Adrenal gland (tissue), 12 donors: ENCODE results near the gene FBXO24. TPM values are rescaled to one million over a fixed set of nuclear protein-coding genes. Genes with fewer than 3 reads are reported as not detected.

Source experiments
- DNase-seq, 7 donors: peaks; one replicate each; pipeline ENCODE4 v3.0.0-alpha.2; 2019 to 2020
- H3K27ac ChIP-seq, 5 donors: fragments of 200-600 bp; sonication (generic) in 4 of 5; 1 replicate in 3 of 5; 2 replicates in 2 of 5; pipeline versions ENCODE4 v1.5.1 to v1.8.0; 2016 to 2020; ENCODE audit warnings: mild to moderate bottlenecking in 1 of 5
- H3K27me3 ChIP-seq: fragments of 200-600 bp; 2 replicates; pipeline ENCODE4 v1.8.0; 2021
- H3K36me3 ChIP-seq, 2 donors: fragments of 200-600 bp; replicated peaks in 1 of 2; 1 replicate in 1 of 2; 2 replicates in 1 of 2; pipeline versions ENCODE4 v1.5.1 to v1.8.0; 2018 to 2022
- H3K4me1 ChIP-seq, 2 donors: fragments of 200-600 bp; replicated peaks in 1 of 2; 1 replicate in 1 of 2; 2 replicates in 1 of 2; pipeline versions ENCODE4 v1.5.1 to v1.8.0; 2018 to 2021
- H3K4me3 ChIP-seq, 4 donors: fragments of 200-600 bp; sonication (generic) in 3 of 4; one replicate each; pipeline ENCODE4 v1.5.1; 2016 to 2018
- H3K9me3 ChIP-seq, 3 donors: fragments of 200-600 bp; sonication (generic) in 1 of 3; replicated peaks in 1 of 3; 1 replicate in 2 of 3; 2 replicates in 1 of 3; pipeline versions ENCODE4 v1.5.1 to v1.8.0; 2016 to 2021
- CTCF ChIP-seq, 6 experiments: fragments of 450-650 bp in 4 of 6; fragments of 200-600 bp in 2 of 6; sonication (generic) in 1 of 6; IDR thresholded peaks; 1 replicate in 5 of 6; 2 replicates in 1 of 6; pipeline versions ENCODE4 v1.5.1 to v1.8.0; 2016 to 2021; ENCODE audit warnings: antibody characterized with exemption in 6 of 6, mild to moderate bottlenecking in 2 of 6, moderate library complexity in 1 of 6
- POLR2A ChIP-seq, 2 donors: fragments of 450-650 bp; IDR thresholded peaks; one replicate each; pipeline ENCODE4 v1.6.1; 2017; ENCODE audit warnings: antibody characterized with exemption in 2 of 2, mild to moderate bottlenecking in 2 of 2, moderate library complexity in 1 of 2
- WGBS, 4 donors: extraction: QIAGEN DNeasy Blood & Tissue Kit in 2 of 4; methylation state at CpG; one replicate each; pipeline versions ENCODE4 v1.1.5 to v1.1.7; 2013 to 2017; 5-methylcytosine and 5-hydroxymethylcytosine counted together
- intact Hi-C, 2 donors: fragments of 100-400 bp; cut with DNase I; formaldehyde crosslinking; loops; one replicate each; pipeline versions ENCODE4 v1.14.1 to v1.15.0; 2022 to 2023
- polyA plus RNA-seq, 3 donors: library from polyadenylated mRNA; stranded (reverse); fragments of 200-250 nt in 2 of 3; fragments of 350-450 nt in 1 of 3; fragmentation: Illumina TruSeq in 1 of 3; extraction: RNeasy Lipid Tissue Mini Kit (QIAGEN cat#74804) in 1 of 3; gene quantifications; one replicate each; pipeline ENCODE4 v1.2.3, GENCODE V29; 2013 to 2014
- total RNA-seq, 9 donors: library from RNA; depleted of rRNA in 4 of 9; stranded (reverse); fragments of >200 nt in 4 of 9; fragments of 120-200 nt in 1 of 9; fragmentation: NEBNext Ultra II Directional in 1 of 9; extraction: Animal tissue kit (Norgen Biotek cat#: 25700) in 1 of 9; gene quantifications; one replicate each; pipeline versions ENCODE4 v1.1.0 to v1.2.4, GENCODE V29; 2013 to 2023
- donor health status: healthy with polysubstance abuse.
- donor health status: Bipolar disorder and iron deficiency.
- donor health status: DM: yes; HTN: yes; CAD: no.
- donor health status: DM: no; HTN: no; CAD: no.
- donor health status: DM: no; HTN: no; CAD: no.
- donor health status: DM: yes; HTN: yes; CAD: no.

The FBXO24 gene
- total and polyA plus RNA-seq, 12 donors, result 0.16 to 2.8 (median 0.89) TPM; not detected in 2

- Histone ChIP-seq H3K27me3 (no peaks in the 10 kb centered on the region), H3K4me3 (no peak overlapping the region), H3K36me3 (peaks cover 0 to 49% of the 10 kb centered on the region in 2 donors), H3K9me3 (no peaks in the 10 kb centered on the region), H3K27ac (peak overlapping the region in 2 of 5 donors; percentile 94 to 99), H3K4me1 (peaks cover 21 to 30% of the 10 kb centered on the region in 2 donors)
- peak in 3 of 7 donors; percentile 37 to 55 (median 42) for DNase-seq
- intact Hi-C loops, result loop anchor here in 1 of 2 donors (5.0 kb wide), 1 partner anchor 95 kb away; no protein-coding TSS in a partner anchor
- 38 to 86% (median 78%) methylated on average over 10 to 20 of the region's 20 CpGs for WGBS, 4 donors
- TF ChIP-seq POLR2A (IDR thresholded peaks at IDR 0.05), result no peak
- TF ChIP-seq CTCF (IDR thresholded peaks at IDR 0.05), result no peak
These were observed 4.0 kb upstream of the FBXO24 start for GRCh38 chr7:100582041-100582579.

GRCh38 chr7:100582650-100583049, 3.5 kb upstream of the FBXO24 start:
- peak in 1 of 7 donors; percentile 49 for DNase-seq
- intact Hi-C loops, result loop anchor here in 1 of 2 donors (5.0 kb wide), 1 partner anchor 95 kb away; no protein-coding TSS in a partner anchor
- Histone ChIP-seq H3K4me1 (peaks cover 21 to 30% of the 10 kb centered on the region in 2 donors), H3K27me3 (no peaks in the 10 kb centered on the region), H3K36me3 (peaks cover 0 to 44% of the 10 kb centered on the region in 2 donors), H3K4me3 (no peak overlapping the region), H3K27ac (peak overlapping the region in 2 of 5 donors; percentile 94 to 99), H3K9me3 (no peaks in the 10 kb centered on the region)
- no peak for TF ChIP-seq CTCF (IDR thresholded peaks at IDR 0.05)
- TF ChIP-seq POLR2A (IDR thresholded peaks at IDR 0.05), result no peak
- 54 to 68% (median 65%) methylated on average over 7 to 11 of the region's 11 CpGs for WGBS, 4 donors

GRCh38 chr7:100583132-100584053, 2.7 kb upstream of the FBXO24 start:
- WGBS, 4 donors, result 35 to 66% (median 44%) methylated on average over 16 to 23 of the region's 23 CpGs
- H3K9me3 ChIP-seq, result no peaks in the 10 kb centered on the region
- H3K27me3 ChIP-seq, result no peaks in the 10 kb centered on the region
- TF ChIP-seq CTCF (IDR thresholded peaks at IDR 0.05) (no peak), POLR2A (IDR thresholded peaks at IDR 0.05) (peak in 1 of 2 donors; percentile 9)
- DNase-seq, result peak; percentile 48 to 75 (median 63)
- intact Hi-C loops, result loop anchor here in 1 of 2 donors (5.0 kb wide), 1 partner anchor 94 kb away; no protein-coding TSS in a partner anchor
- H3K27ac ChIP-seq, result peak overlapping the region in 4 of 5 donors; percentile 68 to 99 (median 94)
- H3K4me3 ChIP-seq, result peak overlapping the region in 1 of 4 donors; percentile 88
- peaks cover 0 to 36% of the 10 kb centered on the region in 2 donors for H3K36me3 ChIP-seq
- H3K4me1 ChIP-seq, result peaks cover 21 to 30% of the 10 kb centered on the region in 2 donors
